ENCODE measurements around the gene C6orf15.

The C6orf15 gene

GRCh38 chr6:31094389-31094881 lies 17.9 kb downstream of the C6orf15 start:
- no peaks in the 10 kb centered on the region for H3K4me1 ChIP-seq (ENCODE audit: insufficient read depth, low read length)
- H3K4me3 ChIP-seq (ENCODE audit: low read depth in 1 of 2, low read length in 2 of 2) = no peak overlapping the region
- no peaks in the 10 kb centered on the region for H3K27me3 ChIP-seq (ENCODE audit: control insufficient read depth in 1 of 2, insufficient read depth in 2 of 2, low read length in 2 of 2)
- no peaks in the 10 kb centered on the region for H3K9me3 ChIP-seq (ENCODE audit: low read length)
- H3K27ac ChIP-seq (ENCODE audit: low read depth, low read length) = no peak overlapping the region
- H3K9ac ChIP-seq (ENCODE audit: low read length) = no peak overlapping the region
- no peaks in the 10 kb centered on the region for H3K36me3 ChIP-seq (ENCODE audit: insufficient read depth, low read length)

- Histone ChIP-seq H3K27me3 (ENCODE audit: control insufficient read depth in 1 of 2, insufficient read depth in 2 of 2, low read length in 2 of 2) (no peaks in the 10 kb centered on the region), H3K9ac (ENCODE audit: low read length) (no peak overlapping the region), H3K4me3 (ENCODE audit: low read depth in 1 of 2, low read length in 2 of 2) (no peak overlapping the region), H3K36me3 (ENCODE audit: insufficient read depth, low read length) (no peaks in the 10 kb centered on the region), H3K4me1 (ENCODE audit: insufficient read depth, low read length) (no peaks in the 10 kb centered on the region), H3K9me3 (ENCODE audit: low read length) (no peaks in the 10 kb centered on the region), H3K27ac (ENCODE audit: low read depth, low read length) (no peak overlapping the region)
These were observed 19.4 kb downstream of the C6orf15 start for GRCh38 chr6:31092769-31093505.

DNA sequence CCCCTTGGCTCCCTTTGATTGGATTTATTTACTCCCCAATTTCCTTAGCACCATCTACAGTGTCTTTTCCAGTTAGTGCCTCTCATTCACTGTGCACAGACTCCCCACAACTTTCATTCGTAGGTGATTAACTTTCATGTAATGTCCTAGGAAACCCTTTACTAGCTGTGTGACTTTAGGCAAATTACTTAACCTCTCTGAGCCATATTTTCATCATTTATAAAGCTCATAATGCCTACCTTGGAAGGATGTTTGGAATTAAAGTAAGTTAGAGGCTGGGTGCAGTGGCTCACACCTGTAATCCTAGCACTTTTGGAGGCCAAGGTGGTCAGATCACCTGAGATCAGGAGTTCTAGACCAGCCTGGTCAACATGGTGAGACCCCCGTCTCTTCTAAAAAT lies 20.1 kb downstream of the C6orf15 start:
- Histone ChIP-seq H3K4me1 (ENCODE audit: insufficient read depth, low read length) (no peaks in the 10 kb centered on the region), H3K27me3 (ENCODE audit: control insufficient read depth in 1 of 2, insufficient read depth in 2 of 2, low read length in 2 of 2) (no peaks in the 10 kb centered on the region), H3K27ac (ENCODE audit: low read depth, low read length) (no peak overlapping the region), H3K9me3 (ENCODE audit: low read length) (no peaks in the 10 kb centered on the region), H3K4me3 (ENCODE audit: low read depth in 1 of 2, low read length in 2 of 2) (no peak overlapping the region), H3K9ac (ENCODE audit: low read length) (no peak overlapping the region), H3K36me3 (ENCODE audit: insufficient read depth, low read length) (no peaks in the 10 kb centered on the region)

GRCh38 chr6:31091680-31092079 lies 20.7 kb downstream of the C6orf15 start:
- H3K27me3 ChIP-seq (ENCODE audit: control insufficient read depth in 1 of 2, insufficient read depth in 2 of 2, low read length in 2 of 2) = no peaks in the 10 kb centered on the region
- no peak overlapping the region for H3K27ac ChIP-seq (ENCODE audit: low read depth, low read length)
- no peaks in the 10 kb centered on the region for H3K4me1 ChIP-seq (ENCODE audit: insufficient read depth, low read length)
- H3K4me3 ChIP-seq (ENCODE audit: low read depth in 1 of 2, low read length in 2 of 2) = no peak overlapping the region
- no peaks in the 10 kb centered on the region for H3K36me3 ChIP-seq (ENCODE audit: insufficient read depth, low read length)
- no peaks in the 10 kb centered on the region for H3K9me3 ChIP-seq (ENCODE audit: low read length)
- no peak overlapping the region for H3K9ac ChIP-seq (ENCODE audit: low read length)

DNA sequence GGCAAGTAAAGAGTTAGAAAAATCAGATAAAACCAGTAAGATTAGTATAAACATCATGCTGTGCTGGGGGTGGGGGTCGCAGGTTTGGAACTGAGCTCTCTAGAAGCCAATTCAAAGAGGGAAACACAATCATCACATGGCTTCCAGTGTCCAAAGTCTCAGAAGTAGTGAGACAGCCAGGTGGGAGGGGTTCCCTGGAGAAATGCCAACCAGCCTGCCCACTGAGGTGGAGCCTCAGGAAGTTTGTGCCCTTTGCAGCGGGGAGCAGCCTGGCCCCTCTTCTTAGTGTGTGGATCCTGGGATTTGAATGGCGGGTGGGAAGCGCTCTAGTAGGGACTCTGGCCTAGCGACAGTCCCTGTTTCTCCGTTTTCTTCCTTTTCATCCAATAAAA lies 21.4 kb downstream of the C6orf15 start:
- Histone ChIP-seq H3K4me1 (ENCODE audit: insufficient read depth, low read length) (no peaks in the 10 kb centered on the region), H3K9me3 (ENCODE audit: low read length) (no peaks in the 10 kb centered on the region), H3K27me3 (ENCODE audit: control insufficient read depth in 1 of 2, insufficient read depth in 2 of 2, low read length in 2 of 2) (no peaks in the 10 kb centered on the region), H3K9ac (ENCODE audit: low read length) (no peak overlapping the region), H3K36me3 (ENCODE audit: insufficient read depth, low read length) (no peaks in the 10 kb centered on the region), H3K4me3 (ENCODE audit: low read depth in 1 of 2, low read length in 2 of 2) (no peak overlapping the region), H3K27ac (ENCODE audit: low read depth, low read length) (no peak overlapping the region)

DNA sequence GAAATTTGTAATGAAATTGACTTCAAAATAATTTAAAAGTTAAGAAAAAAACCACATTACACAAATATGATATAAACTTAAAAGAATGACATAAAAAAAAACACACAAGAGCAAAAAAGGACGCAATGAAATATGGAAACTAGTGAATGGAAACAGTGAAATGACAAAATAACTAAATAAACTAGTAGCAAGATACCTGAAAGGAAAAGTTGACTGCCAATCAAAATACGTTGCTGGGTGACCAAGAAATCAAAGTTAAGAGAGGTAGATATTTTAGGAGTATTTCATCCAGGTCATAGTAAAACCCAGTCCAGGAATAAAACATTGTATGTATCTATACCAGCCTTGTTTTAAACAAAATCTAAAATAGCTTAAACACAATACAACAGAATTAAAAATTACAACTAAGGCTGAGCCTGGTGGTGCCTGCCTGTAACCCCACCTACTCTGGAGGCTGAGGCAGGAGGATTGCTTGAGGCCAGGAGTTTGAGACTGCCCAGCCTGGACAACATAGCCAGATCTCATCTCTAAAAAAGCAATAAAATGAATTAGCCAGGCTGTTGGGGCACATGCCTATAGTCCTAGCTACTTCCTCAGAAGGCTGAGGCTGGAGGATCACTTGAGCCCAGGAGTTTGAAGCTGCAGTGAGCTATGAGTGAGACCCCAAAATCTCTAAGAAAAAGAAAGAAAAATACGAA lies 22.0 kb downstream of the C6orf15 start:
- H3K9ac ChIP-seq (ENCODE audit: low read length) = no peak overlapping the region
- no peaks in the 10 kb centered on the region for H3K4me1 ChIP-seq (ENCODE audit: insufficient read depth, low read length)
- no peaks in the 10 kb centered on the region for H3K36me3 ChIP-seq (ENCODE audit: insufficient read depth, low read length)
- H3K4me3 ChIP-seq (ENCODE audit: low read depth in 1 of 2, low read length in 2 of 2) = no peak overlapping the region
- no peaks in the 10 kb centered on the region for H3K9me3 ChIP-seq (ENCODE audit: low read length)
- no peaks in the 10 kb centered on the region for H3K27me3 ChIP-seq (ENCODE audit: control insufficient read depth in 1 of 2, insufficient read depth in 2 of 2, low read length in 2 of 2)
- no peak overlapping the region for H3K27ac ChIP-seq (ENCODE audit: low read depth, low read length)

DNA sequence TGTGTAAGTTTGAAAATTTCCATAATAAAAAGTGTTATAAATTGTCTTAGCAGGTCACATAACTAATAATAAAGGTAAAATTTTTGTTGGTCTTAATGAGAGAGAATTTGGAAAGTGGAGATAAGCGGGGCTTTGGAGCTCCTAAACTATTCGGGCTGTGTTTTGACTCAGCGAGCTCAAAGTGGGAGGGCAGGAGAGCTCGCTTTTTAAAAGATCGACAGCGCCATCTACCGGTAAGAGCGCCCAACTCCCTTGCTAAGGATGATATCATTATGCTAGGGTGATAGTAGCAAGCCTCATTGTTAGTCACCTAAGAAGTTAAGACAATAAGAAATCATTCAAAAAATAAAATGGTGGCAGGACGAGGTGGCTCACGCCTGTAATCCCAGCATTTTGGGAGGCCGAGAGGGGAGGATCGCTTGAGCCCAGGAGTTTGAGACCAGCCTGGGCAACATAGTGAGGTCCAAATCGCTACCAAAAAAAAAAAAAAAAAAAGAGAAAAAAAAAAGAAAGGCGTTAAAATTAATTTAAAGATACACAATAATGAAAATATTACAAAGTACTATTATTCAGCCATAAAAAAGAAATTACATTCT lies 24.8 kb downstream of the C6orf15 start:
- H3K27me3 ChIP-seq (ENCODE audit: control insufficient read depth in 1 of 2, insufficient read depth in 2 of 2, low read length in 2 of 2) = no peaks in the 10 kb centered on the region
- no peaks in the 10 kb centered on the region for H3K36me3 ChIP-seq (ENCODE audit: insufficient read depth, low read length)
- no peaks in the 10 kb centered on the region for H3K9me3 ChIP-seq (ENCODE audit: low read length)
- no peaks in the 10 kb centered on the region for H3K4me1 ChIP-seq (ENCODE audit: insufficient read depth, low read length)
- H3K9ac ChIP-seq (ENCODE audit: low read length) = no peak overlapping the region
- H3K4me3 ChIP-seq (ENCODE audit: low read depth in 1 of 2, low read length in 2 of 2) = no peak overlapping the region
- H3K27ac ChIP-seq (ENCODE audit: low read depth, low read length) = no peak overlapping the region

DNA sequence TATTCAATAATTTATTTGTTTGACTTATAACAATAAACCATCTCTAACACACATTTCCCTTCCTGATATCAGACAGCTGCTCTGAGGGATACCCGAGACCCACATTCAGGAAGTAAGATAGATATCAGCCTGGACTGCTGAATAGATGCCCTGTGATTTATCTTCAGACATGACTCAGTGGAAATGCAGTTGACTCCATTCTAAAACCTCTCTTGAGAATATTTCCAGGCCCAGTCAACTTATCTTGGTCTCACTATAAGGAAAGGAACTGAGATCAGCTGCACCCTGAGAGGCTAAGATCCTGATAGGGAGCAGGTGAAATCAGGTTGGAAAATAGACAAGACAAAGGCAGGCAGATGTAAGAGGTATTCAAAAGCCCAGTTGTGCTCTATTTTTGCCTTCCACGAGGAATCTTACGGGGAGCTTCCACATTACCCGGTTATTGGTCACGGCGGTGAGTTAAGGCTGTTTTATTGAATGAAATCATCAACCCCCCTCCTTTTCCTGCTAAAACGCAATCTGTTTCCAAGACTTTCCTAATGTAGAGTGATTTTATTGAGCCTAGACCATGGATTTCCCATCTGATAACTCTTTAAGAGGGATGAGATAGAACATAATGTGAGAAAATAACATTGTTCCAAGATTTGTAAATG lies 25.5 kb downstream of the C6orf15 start:
- Histone ChIP-seq H3K27me3 (ENCODE audit: control insufficient read depth in 1 of 2, insufficient read depth in 2 of 2, low read length in 2 of 2) (no peaks in the 10 kb centered on the region), H3K9me3 (ENCODE audit: low read length) (no peaks in the 10 kb centered on the region), H3K4me3 (ENCODE audit: low read depth in 1 of 2, low read length in 2 of 2) (no peak overlapping the region), H3K27ac (ENCODE audit: low read depth, low read length) (no peak overlapping the region), H3K9ac (ENCODE audit: low read length) (no peak overlapping the region), H3K36me3 (ENCODE audit: insufficient read depth, low read length) (no peaks in the 10 kb centered on the region), H3K4me1 (ENCODE audit: insufficient read depth, low read length) (no peaks in the 10 kb centered on the region)

DNA sequence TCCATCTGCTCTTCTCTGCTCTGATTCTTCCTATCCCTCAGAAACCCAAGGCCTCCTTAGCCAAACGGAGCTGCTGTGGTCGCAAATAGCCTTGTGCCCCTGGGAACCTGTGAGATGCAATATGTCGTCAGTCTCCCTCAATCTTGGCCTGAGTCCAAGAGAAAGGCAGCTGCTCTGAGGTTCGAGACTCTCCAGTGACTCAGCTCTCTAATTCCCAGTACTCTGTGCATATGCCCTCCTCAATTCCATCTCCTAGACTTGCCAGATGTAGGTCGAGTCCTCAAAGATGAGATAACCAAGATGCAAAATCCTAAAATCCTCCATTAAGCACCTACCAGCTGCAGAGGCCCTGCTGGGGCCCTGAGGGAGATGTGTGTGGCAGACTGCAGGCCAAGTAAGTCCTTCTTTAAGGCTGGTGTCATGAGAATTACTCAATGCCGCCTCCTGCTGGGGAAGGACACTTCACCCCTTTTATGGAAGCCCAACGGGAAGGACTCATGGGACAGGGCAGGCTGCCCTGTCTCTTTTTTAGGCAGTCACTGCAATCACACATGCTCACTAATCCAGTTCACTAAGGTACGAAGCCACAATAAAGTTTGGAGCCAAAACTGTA lies 28.5 kb downstream of the C6orf15 start:
- Histone ChIP-seq H3K4me3 (ENCODE audit: low read depth in 1 of 2, low read length in 2 of 2) (no peak overlapping the region), H3K4me1 (ENCODE audit: insufficient read depth, low read length) (peaks cover 5% of the 10 kb centered on the region), H3K9me3 (ENCODE audit: low read length) (no peaks in the 10 kb centered on the region), H3K9ac (ENCODE audit: low read length) (no peak overlapping the region), H3K36me3 (ENCODE audit: insufficient read depth, low read length) (no peaks in the 10 kb centered on the region), H3K27ac (ENCODE audit: low read depth, low read length) (no peak overlapping the region), H3K27me3 (ENCODE audit: control insufficient read depth in 1 of 2, insufficient read depth in 2 of 2, low read length in 2 of 2) (no peaks in the 10 kb centered on the region)

- Histone ChIP-seq H3K36me3 (ENCODE audit: insufficient read depth, low read length) (no peaks in the 10 kb centered on the region), H3K9me3 (ENCODE audit: low read length) (no peaks in the 10 kb centered on the region), H3K4me3 (ENCODE audit: low read depth in 1 of 2, low read length in 2 of 2) (no peak overlapping the region), H3K9ac (ENCODE audit: low read length) (no peak overlapping the region), H3K27me3 (ENCODE audit: control insufficient read depth in 1 of 2, insufficient read depth in 2 of 2, low read length in 2 of 2) (no peaks in the 10 kb centered on the region), H3K4me1 (ENCODE audit: insufficient read depth, low read length) (peaks cover 5% of the 10 kb centered on the region), H3K27ac (ENCODE audit: low read depth, low read length) (no peak overlapping the region)
These were observed 30.5 kb downstream of the C6orf15 start for GRCh38 chr6:31081872-31082271.

- Histone ChIP-seq H3K27ac (ENCODE audit: low read depth, low read length) (no peak overlapping the region), H3K36me3 (ENCODE audit: insufficient read depth, low read length) (no peaks in the 10 kb centered on the region), H3K9me3 (ENCODE audit: low read length) (no peaks in the 10 kb centered on the region), H3K27me3 (ENCODE audit: control insufficient read depth in 1 of 2, insufficient read depth in 2 of 2, low read length in 2 of 2) (no peaks in the 10 kb centered on the region), H3K4me1 (ENCODE audit: insufficient read depth, low read length) (peaks cover 5% of the 10 kb centered on the region), H3K9ac (ENCODE audit: low read length) (no peak overlapping the region), H3K4me3 (ENCODE audit: low read depth in 1 of 2, low read length in 2 of 2) (peak overlapping the region in 1 of 2 donors; percentile 28)
These were observed 32.6 kb downstream of the C6orf15 start for GRCh38 chr6:31079656-31080261.

Data from muscle layer of colon (tissue), 2 donors.